Measurements from ENCODE around the gene TIMM13. TPM values are rescaled to one million over a fixed set of nuclear protein-coding genes. Genes with fewer than 3 reads are reported as not detected.

Gene TIMM13
- total RNA-seq, 4 donors from 2014 or later, result 23.7 to 60.3 (median 46.8) TPM

GRCh38 chr19:2425622-2426581 lies 1.5 kb downstream of the TIMM13 start:
- no peak for TF ChIP-seq POLR2A (IDR thresholded peaks at IDR 0.05)
- no peak for TF ChIP-seq CTCF (IDR thresholded peaks at IDR 0.05 in 4 of 5, conservative IDR thresholded peaks at IDR 0.05 in 1 of 5)
- intact Hi-C loops (cut with DNase I; ENCODE audit: low total_unique reads) (no loop called here), in situ Hi-C loops (cut with MboI; ENCODE audit: low sequenced_read_pairs in 4 of 4) (no loop called here)
- ATAC-seq, result no peak
- Histone ChIP-seq H3K27me3 (no peaks in the 10 kb centered on the region), H3K4me1 (peaks cover 23 to 30% of the 10 kb centered on the region in 2 donors), H3K36me3 (no peaks in the 10 kb centered on the region), H3K4me3 (peak overlapping the region; percentile 82 to 98 (median 90)), H3K27ac (peak overlapping the region; percentile 89 to 98 (median 92)), H3K9me3 (no peaks in the 10 kb centered on the region)
- no peak for DNase-seq

GRCh38 chr19:2424686-2425621 lies 2.4 kb downstream of the TIMM13 start:
- Histone ChIP-seq H3K27ac (peak overlapping the region; percentile 89 to 98 (median 92)), H3K4me3 (no peak overlapping the region), H3K9me3 (no peaks in the 10 kb centered on the region), H3K27me3 (no peaks in the 10 kb centered on the region), H3K36me3 (no peaks in the 10 kb centered on the region), H3K4me1 (peaks cover 23 to 30% of the 10 kb centered on the region in 2 donors)
- in situ Hi-C loops (cut with MboI; ENCODE audit: low sequenced_read_pairs in 4 of 4) (no loop called here), intact Hi-C loops (cut with DNase I; ENCODE audit: low total_unique reads) (no loop called here)
- TF ChIP-seq POLR2A (IDR thresholded peaks at IDR 0.05), result no peak
- peak; percentile 20 to 59 (median 37) for TF ChIP-seq CTCF (IDR thresholded peaks at IDR 0.05 in 4 of 5, conservative IDR thresholded peaks at IDR 0.05 in 1 of 5)
- ATAC-seq, result no peak
- peak; percentile 29 to 59 for DNase-seq

GRCh38 chr19:2423915-2424685 lies 3.3 kb downstream of the TIMM13 start:
- in situ Hi-C loops (cut with MboI; ENCODE audit: low sequenced_read_pairs in 4 of 4), result no loop called here
- H3K27me3 ChIP-seq, result no peaks in the 10 kb centered on the region
- intact Hi-C loops (cut with DNase I; ENCODE audit: low total_unique reads), result no loop called here
- H3K27ac ChIP-seq, result peak overlapping the region in 1 of 4 donors; percentile 57
- no peaks in the 10 kb centered on the region for H3K9me3 ChIP-seq
- TF ChIP-seq CTCF (IDR thresholded peaks at IDR 0.05 in 4 of 5, conservative IDR thresholded peaks at IDR 0.05 in 1 of 5) (no peak), POLR2A (IDR thresholded peaks at IDR 0.05) (no peak)
- DNase-seq, result no peak
- no peaks in the 10 kb centered on the region for H3K36me3 ChIP-seq
- no peak overlapping the region for H3K4me3 ChIP-seq
- H3K4me1 ChIP-seq, result peaks cover 23 to 30% of the 10 kb centered on the region in 2 donors
- ATAC-seq, result no peak
